Gastrocnemius medialis (tissue), 4 donors: ENCODE data around the gene TK2.

Experiments used
- CTCF ChIP-seq, 5 experiments: fragments of 450-650 bp in 3 of 5; fragments of 200-600 bp in 2 of 5; sonication (generic) in 2 of 5; IDR thresholded peaks in 4 of 5; conservative IDR thresholded peaks in 1 of 5; 1 replicate in 4 of 5; 2 replicates in 1 of 5; pipeline ENCODE4 v1.5.1; 2016 to 2019; ENCODE audit warnings: antibody characterized with exemption in 5 of 5, mild to moderate bottlenecking in 3 of 5, moderate library complexity in 3 of 5
- POLR2A ChIP-seq, 2 donors: fragments of 450-650 bp; IDR thresholded peaks; one replicate each; pipeline ENCODE4 v1.6.1; 2017; ENCODE audit warnings: antibody characterized with exemption in 2 of 2, mild to moderate bottlenecking in 2 of 2, moderate library complexity in 2 of 2

DNA sequence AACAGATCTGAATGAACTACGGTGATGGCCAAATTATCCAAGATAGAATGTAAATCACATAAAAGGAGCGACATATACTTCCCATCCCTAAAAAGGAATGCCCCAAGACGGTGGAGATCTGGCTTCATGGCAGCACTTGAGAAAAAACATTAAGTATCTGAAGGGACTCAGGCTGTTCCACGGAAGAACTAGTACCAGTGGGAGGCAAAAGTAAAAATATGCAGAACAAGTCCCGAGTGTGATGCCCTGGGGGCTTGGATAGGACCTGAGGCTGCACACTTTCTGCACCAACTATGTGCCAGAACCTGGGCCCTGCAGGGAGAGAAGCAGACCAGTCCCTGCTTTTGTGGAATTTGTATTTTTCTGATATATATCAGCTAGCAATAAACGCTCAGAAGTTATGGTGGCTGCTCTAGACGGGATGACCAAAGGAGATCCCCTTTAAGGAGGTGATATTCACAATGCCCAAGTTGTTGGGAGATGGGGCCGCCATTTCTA is 1.9 kb upstream of the TK2 start:
- TF ChIP-seq CTCF (IDR thresholded peaks at IDR 0.05 in 4 of 5, conservative IDR thresholded peaks at IDR 0.05 in 1 of 5) = no peak
- TF ChIP-seq POLR2A (IDR thresholded peaks at IDR 0.05) = no peak
